Stimulated activated CD4-positive, alpha-beta T cell treated with anti-CD3 and anti-CD28 coated beads, Interleukin-4, amount 100 ng/mL, for 1 hour (primary cell): ENCODE results near the gene ZNF682.
"Not testable (repeated sequence)": the region's sequence is repeated elsewhere in the genome, so short reads cannot be mapped to it uniquely, and the experiment has no call there.

ENCODE experiments used
- DNase-seq: peaks from one replicate; pipeline ENCODE4 v3.0.0-alpha.2; 2020

The ZNF682 gene

GRCh38 chr19:20039203-20039723 lies at the start of gene ZNF682:
TSS of gene ZNF682 (minus strand) at chr19:20039505. CDS start at chr19:20039345, 160 bp downstream.
- peak; percentile 93 for DNase-seq

GRCh38 chr19:20082876-20083275 lies 43.6 kb upstream of the ZNF682 start:
- DNase-seq = not testable (repeated sequence)

- DNase-seq = not testable (repeated sequence)
Measured at GRCh38 chr19:20082232-20082833, 43.0 kb upstream of the ZNF682 start.

- DNase-seq = no peak
Measured at GRCh38 chr19:20080656-20081055, 41.4 kb upstream of the ZNF682 start.

- DNase-seq = no peak
Measured at GRCh38 chr19:20079476-20079875, 40.2 kb upstream of the ZNF682 start.

GRCh38 chr19:20078581-20079031 lies 39.3 kb upstream of the ZNF682 start:
- DNase-seq = peak; percentile 5

- peak; percentile 78 for DNase-seq
Measured at GRCh38 chr19:20077791-20078463, 38.6 kb upstream of the ZNF682 start, which contains the start of gene ZNF90. TSS of gene ZNF90 (plus strand) at chr19:20078000. CDS start at chr19:20078133, 133 bp downstream.

- DNase-seq = no peak
Measured at GRCh38 chr19:20072936-20073335, 33.6 kb upstream of the ZNF682 start.

- DNase-seq = no peak
Measured at GRCh38 chr19:20070691-20071090, 31.4 kb upstream of the ZNF682 start.

GRCh38 chr19:20068559-20068958 lies 29.3 kb upstream of the ZNF682 start:
- not testable (repeated sequence) for DNase-seq

GRCh38 chr19:20067943-20068342 lies 28.6 kb upstream of the ZNF682 start:
- no peak for DNase-seq

- DNase-seq = no peak
Measured at GRCh38 chr19:20066861-20067260, 27.6 kb upstream of the ZNF682 start.

- no peak for DNase-seq
Measured at GRCh38 chr19:20060282-20060681, 21.0 kb upstream of the ZNF682 start.

- not testable (repeated sequence) for DNase-seq
Measured at GRCh38 chr19:20058738-20059137, 19.4 kb upstream of the ZNF682 start.

- peak; percentile 67 for DNase-seq
Measured at GRCh38 chr19:20051841-20052768, 12.8 kb upstream of the ZNF682 start.

GRCh38 chr19:20045742-20046141 lies 6.4 kb upstream of the ZNF682 start:
- not testable (repeated sequence) for DNase-seq

- DNase-seq = no peak
Measured at GRCh38 chr19:20044663-20045062, 5.4 kb upstream of the ZNF682 start.

GRCh38 chr19:20038358-20039202 lies 725 bp downstream of the ZNF682 start:
- DNase-seq = no peak

- DNase-seq = no peak
Measured at GRCh38 chr19:20035935-20036334, 3.4 kb downstream of the ZNF682 start.

- no peak for DNase-seq
Measured at GRCh38 chr19:20028611-20029010, 10.7 kb downstream of the ZNF682 start.

- no peak for DNase-seq
Measured at GRCh38 chr19:20005741-20006140, 33.6 kb downstream of the ZNF682 start.

- DNase-seq = peak; percentile 37
Measured at GRCh38 chr19:19997656-19998268, 41.5 kb downstream of the ZNF682 start.
